Trophoblast cell (in vitro differentiated cells and primary cell): ENCODE results near the gene LAS1L.

Experiments used
- DNase-seq, 2 donors: peaks; one replicate each; pipeline ENCODE4 v3.0.0-alpha.2; 2016
- H2AFZ ChIP-seq: 2 replicates; pipeline ENCODE4 v1.6.1; 2013; ENCODE audit warnings: low read length, moderate library complexity, mild to moderate bottlenecking; ENCODE audit not compliant: insufficient read depth, poor library complexity
- H2AK5ac ChIP-seq: 2 replicates; pipeline ENCODE4 v1.6.1; 2013; ENCODE audit warnings: mild to moderate bottlenecking, low read length
- H2BK120ac ChIP-seq: 2 replicates; pipeline ENCODE4 v1.6.1; 2013; ENCODE audit warnings: low read length, mild to moderate bottlenecking, moderate library complexity; ENCODE audit not compliant: insufficient read depth, poor library complexity
- H2BK12ac ChIP-seq: 2 replicates; pipeline ENCODE4 v1.6.1; 2013; ENCODE audit warnings: mild to moderate bottlenecking, low read length, moderate library complexity
- H2BK5ac ChIP-seq: 2 replicates; pipeline ENCODE4 v1.6.1; 2013; ENCODE audit warnings: low read length, low read depth, moderate library complexity, mild to moderate bottlenecking; ENCODE audit not compliant: poor library complexity
- H3K14ac ChIP-seq: 2 replicates; pipeline ENCODE4 v1.6.1; 2013; ENCODE audit warnings: mild to moderate bottlenecking, low read length
- H3K18ac ChIP-seq: 2 replicates; pipeline ENCODE4 v1.6.1; 2013; ENCODE audit warnings: mild to moderate bottlenecking, low read length
- H3K23ac ChIP-seq: 2 replicates; pipeline ENCODE4 v1.6.1; 2013; ENCODE audit warnings: low read length
- H3K27ac ChIP-seq: 2 replicates; pipeline ENCODE4 v1.5.1; 2013; ENCODE audit warnings: low read depth, mild to moderate bottlenecking, inconsistent platforms, low read length, moderate library complexity
- H3K27me3 ChIP-seq: 2 replicates; pipeline ENCODE4 v1.6.1; 2013; ENCODE audit warnings: inconsistent platforms, mild to moderate bottlenecking, low read length, moderate library complexity; ENCODE audit not compliant: insufficient read depth
- H3K36me3 ChIP-seq, 2 experiments: 1 replicate in 1 of 2; 2 replicates in 1 of 2; pipeline ENCODE4 v1.6.1; 2013; ENCODE audit warnings: low read length in 2 of 2, mild to moderate bottlenecking in 2 of 2, moderate library complexity in 1 of 2; ENCODE audit not compliant: insufficient read depth in 2 of 2, control insufficient read depth in 1 of 2
- H3K4ac ChIP-seq: 2 replicates; pipeline ENCODE4 v1.6.1; 2013; ENCODE audit warnings: low read depth, mild to moderate bottlenecking, low read length, moderate library complexity
- H3K4me1 ChIP-seq, 2 experiments: 1 replicate in 1 of 2; 2 replicates in 1 of 2; pipeline ENCODE4 v1.6.1; 2013; ENCODE audit warnings: low read length in 2 of 2, mild to moderate bottlenecking in 2 of 2, moderate library complexity in 1 of 2; ENCODE audit not compliant: insufficient read depth in 2 of 2, control insufficient read depth in 1 of 2
- H3K4me2 ChIP-seq: 2 replicates; pipeline ENCODE4 v1.6.1; 2013; ENCODE audit warnings: inconsistent platforms, mild to moderate bottlenecking, low read length, moderate library complexity
- H3K4me3 ChIP-seq: 2 replicates; pipeline ENCODE4 v1.5.1; 2013; ENCODE audit warnings: mild to moderate bottlenecking, low read depth, low read length, inconsistent platforms
- H3K79me1 ChIP-seq: one replicate; pipeline ENCODE4 v1.6.1; 2013; ENCODE audit warnings: low read length
- H3K79me2 ChIP-seq: 2 replicates; pipeline ENCODE4 v1.6.1; 2013; ENCODE audit warnings: low read length, mild to moderate bottlenecking; ENCODE audit not compliant: control insufficient read depth, insufficient read depth, poor library complexity
- H3K9ac ChIP-seq: 2 replicates; pipeline ENCODE4 v1.6.1; 2013; ENCODE audit warnings: mild to moderate bottlenecking, low read length
- H3K9me3 ChIP-seq: 2 replicates; pipeline ENCODE4 v1.6.1; 2013; ENCODE audit warnings: low read depth, mild to moderate bottlenecking, control low read depth, inconsistent platforms, low read length; ENCODE audit not compliant: insufficient read depth
- H4K12ac ChIP-seq: 2 replicates; pipeline ENCODE4 v1.6.1; 2013; ENCODE audit warnings: low read depth, mild to moderate bottlenecking, low read length, moderate library complexity
- H4K8ac ChIP-seq: 2 replicates; pipeline ENCODE4 v1.6.1; 2013; ENCODE audit warnings: low read depth, mild to moderate bottlenecking, low read length, moderate library complexity
- H4K91ac ChIP-seq: one replicate; pipeline ENCODE4 v1.6.1; 2013; ENCODE audit warnings: low read depth, mild to moderate bottlenecking, low read length, moderate library complexity
- WGBS: extraction: QIAGEN DNeasy Blood & Tissue Kit; methylation state at CpG from one replicate; pipeline ENCODE4 v1.1.7; 2013; ENCODE audit warnings: missing lambda C conversion rate; ENCODE audit not compliant: insufficient read length, insufficient coverage; ENCODE audit errors: extremely low coverage; 5-methylcytosine and 5-hydroxymethylcytosine counted together

The LAS1L gene

GRCh38 chrX:65517923-65518322 lies 16.7 kb downstream of the LAS1L start:
- H3K27me3 ChIP-seq, result no peaks in the 10 kb centered on the region
- no CpG with 5 or more reads among the region's 3 CpGs for WGBS
- H4K8ac ChIP-seq, result no peak overlapping the region
- no peaks in the 10 kb centered on the region for H3K79me1 ChIP-seq
- no peak for DNase-seq
- H3K18ac ChIP-seq, result no peak overlapping the region
- no peaks in the 10 kb centered on the region for H3K9me3 ChIP-seq
- H3K36me3 ChIP-seq, result peaks cover 40 to 57% of the 10 kb centered on the region in 2 experiments
- H4K91ac ChIP-seq, result no peak overlapping the region
- H3K14ac ChIP-seq, result no peak overlapping the region
- H3K27ac ChIP-seq, result no peak overlapping the region
- H3K4ac ChIP-seq, result no peak overlapping the region
- H3K79me2 ChIP-seq, result no peaks in the 10 kb centered on the region
- H4K12ac ChIP-seq, result no peak overlapping the region
- H3K4me1 ChIP-seq, result peaks cover 0 to 6% of the 10 kb centered on the region in 2 experiments
- H3K4me2 ChIP-seq, result no peak overlapping the region
- no peak overlapping the region for H2BK5ac ChIP-seq
- no peak overlapping the region for H3K4me3 ChIP-seq
- H2BK120ac ChIP-seq, result no peak overlapping the region
- H3K23ac ChIP-seq, result no peak overlapping the region
- no peak overlapping the region for H2AFZ ChIP-seq
- H2AK5ac ChIP-seq, result no peak overlapping the region
- H3K9ac ChIP-seq, result no peak overlapping the region
- H2BK12ac ChIP-seq, result no peak overlapping the region

- no peak for DNase-seq
- Histone ChIP-seq H2BK12ac (peak overlapping the region; percentile 31), H3K4ac (no peak overlapping the region), H3K14ac (no peak overlapping the region), H3K27ac (no peak overlapping the region), H2AFZ (no peak overlapping the region), H3K9ac (no peak overlapping the region), H2BK5ac (no peak overlapping the region), H2AK5ac (no peak overlapping the region), H3K4me2 (no peak overlapping the region), H3K18ac (no peak overlapping the region), H3K27me3 (no peaks in the 10 kb centered on the region), H4K12ac (no peak overlapping the region), H3K36me3 (peaks cover 40 to 59% of the 10 kb centered on the region in 2 experiments), H3K4me1 (peaks cover 0 to 6% of the 10 kb centered on the region in 2 experiments), H3K23ac (no peak overlapping the region), H4K8ac (no peak overlapping the region), H4K91ac (no peak overlapping the region), H3K79me1 (no peaks in the 10 kb centered on the region), H3K4me3 (no peak overlapping the region), H2BK120ac (no peak overlapping the region), H3K79me2 (no peaks in the 10 kb centered on the region), H3K9me3 (no peaks in the 10 kb centered on the region)
- no CpG with 5 or more reads among the region's 3 CpGs for WGBS
These were observed 17.8 kb downstream of the LAS1L start for GRCh38 chrX:65516756-65517155.

GRCh38 chrX:65513610-65514009 lies 21.0 kb downstream of the LAS1L start:
- H3K4me1 ChIP-seq, result peaks cover 0 to 6% of the 10 kb centered on the region in 2 experiments
- H3K9me3 ChIP-seq, result no peaks in the 10 kb centered on the region
- H3K18ac ChIP-seq, result no peak overlapping the region
- H3K4me3 ChIP-seq, result no peak overlapping the region
- no peak overlapping the region for H3K23ac ChIP-seq
- no peaks in the 10 kb centered on the region for H3K79me2 ChIP-seq
- no peak overlapping the region for H3K27ac ChIP-seq
- no CpG with 5 or more reads among the region's 1 CpG for WGBS
- no peak for DNase-seq
- H2BK120ac ChIP-seq, result no peak overlapping the region
- no peak overlapping the region for H2BK12ac ChIP-seq
- no peak overlapping the region for H4K8ac ChIP-seq
- no peak overlapping the region for H3K14ac ChIP-seq
- H3K27me3 ChIP-seq, result no peaks in the 10 kb centered on the region
- no peak overlapping the region for H3K4me2 ChIP-seq
- H3K79me1 ChIP-seq, result no peaks in the 10 kb centered on the region
- no peak overlapping the region for H2BK5ac ChIP-seq
- no peak overlapping the region for H4K91ac ChIP-seq
- no peak overlapping the region for H3K4ac ChIP-seq
- H2AK5ac ChIP-seq, result no peak overlapping the region
- H2AFZ ChIP-seq, result no peak overlapping the region
- H3K36me3 ChIP-seq, result peaks cover 28 to 45% of the 10 kb centered on the region in 2 experiments
- no peak overlapping the region for H4K12ac ChIP-seq
- no peak overlapping the region for H3K9ac ChIP-seq

- Histone ChIP-seq H3K36me3 (peaks cover 13 to 26% of the 10 kb centered on the region in 2 experiments), H3K27me3 (no peaks in the 10 kb centered on the region), H3K79me1 (no peaks in the 10 kb centered on the region), H3K4me2 (no peak overlapping the region), H2BK120ac (no peak overlapping the region), H3K9me3 (no peaks in the 10 kb centered on the region), H4K91ac (no peak overlapping the region), H4K8ac (no peak overlapping the region), H3K4ac (no peak overlapping the region), H3K14ac (no peak overlapping the region), H3K4me3 (no peak overlapping the region), H4K12ac (no peak overlapping the region), H2AFZ (no peak overlapping the region), H3K27ac (no peak overlapping the region), H2AK5ac (no peak overlapping the region), H3K79me2 (no peaks in the 10 kb centered on the region), H3K9ac (no peak overlapping the region), H3K4me1 (no peaks in the 10 kb centered on the region), H2BK12ac (no peak overlapping the region), H3K18ac (no peak overlapping the region), H3K23ac (no peak overlapping the region), H2BK5ac (no peak overlapping the region)
- no CpG with 5 or more reads among the region's 4 CpGs for WGBS
- DNase-seq, result no peak
These were observed 25.2 kb downstream of the LAS1L start for GRCh38 chrX:65509400-65509799.
